OCI-M2 (cell line): Measurements from ENCODE around the gene NDST4.

Experiments used
- DNase-seq: peaks from one replicate; lab custom pipeline; 2025; ENCODE audit not compliant: unreplicated experiment; lab: John Stamatoyannopoulos, UW

NDST4 gene

GRCh38 chr4:114911111-114911510 is 202.3 kb downstream of the NDST4 start:
- DNase-seq = no peak

DNA sequence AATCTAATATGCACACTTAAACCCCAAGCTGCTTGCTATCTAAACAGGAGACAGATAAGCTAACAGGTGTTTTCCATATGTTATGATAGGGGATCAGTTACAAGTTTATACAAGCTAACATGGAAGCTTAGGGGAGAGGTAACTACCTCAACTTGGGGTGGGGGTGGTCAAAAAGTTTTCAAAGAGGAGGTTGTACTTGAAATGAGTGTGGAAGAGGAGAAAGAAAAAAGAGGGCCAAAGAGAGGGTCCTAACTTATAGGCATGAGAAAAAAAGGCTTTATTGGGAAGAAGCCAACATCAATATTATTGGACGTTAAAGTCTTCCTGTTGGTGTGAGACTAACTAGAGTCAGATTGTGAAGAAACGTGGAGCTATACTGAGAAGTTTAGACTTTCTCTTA is 205.9 kb downstream of the NDST4 start:
- DNase-seq = no peak

DNA sequence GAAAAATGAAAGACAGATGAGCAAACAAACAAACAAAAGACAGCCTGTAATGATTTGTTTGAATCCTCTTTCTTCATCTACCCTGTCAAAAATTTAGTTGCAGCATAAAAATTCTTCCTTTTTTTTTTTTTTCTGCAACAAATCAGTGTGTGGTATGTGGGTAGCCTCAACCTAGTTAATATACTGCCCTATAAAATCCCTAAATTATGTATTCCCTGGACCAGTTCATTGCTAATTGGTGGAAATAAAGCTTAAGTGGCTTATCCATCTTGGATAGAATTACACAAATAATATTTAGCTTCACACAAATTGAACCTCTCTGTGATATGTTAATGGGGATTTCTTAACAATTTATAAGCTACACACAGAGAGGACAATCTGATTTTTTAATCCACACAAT is 208.4 kb downstream of the NDST4 start:
- no peak for DNase-seq

GRCh38 chr4:114900934-114901333 is 212.5 kb downstream of the NDST4 start:
- DNase-seq = no peak

DNA sequence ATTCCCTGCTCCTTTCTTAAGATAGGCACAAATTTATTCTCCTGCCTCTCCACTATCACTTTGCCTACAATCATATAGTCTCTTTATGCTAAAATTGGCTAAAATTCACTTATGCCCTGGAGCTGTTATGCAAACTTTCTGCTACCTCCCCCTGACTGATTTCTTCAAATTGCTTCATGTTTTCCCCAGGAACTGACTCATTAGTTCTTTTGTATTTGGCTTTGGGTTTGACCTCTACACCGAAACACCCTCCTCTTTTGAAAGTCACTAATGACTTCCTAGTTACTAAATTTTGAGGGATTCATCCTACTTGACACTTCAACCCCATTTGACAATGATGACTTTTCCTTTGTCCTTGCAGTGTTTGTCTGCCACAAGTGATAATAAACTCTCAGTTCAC is 222.6 kb downstream of the NDST4 start:
- no peak for DNase-seq

DNA sequence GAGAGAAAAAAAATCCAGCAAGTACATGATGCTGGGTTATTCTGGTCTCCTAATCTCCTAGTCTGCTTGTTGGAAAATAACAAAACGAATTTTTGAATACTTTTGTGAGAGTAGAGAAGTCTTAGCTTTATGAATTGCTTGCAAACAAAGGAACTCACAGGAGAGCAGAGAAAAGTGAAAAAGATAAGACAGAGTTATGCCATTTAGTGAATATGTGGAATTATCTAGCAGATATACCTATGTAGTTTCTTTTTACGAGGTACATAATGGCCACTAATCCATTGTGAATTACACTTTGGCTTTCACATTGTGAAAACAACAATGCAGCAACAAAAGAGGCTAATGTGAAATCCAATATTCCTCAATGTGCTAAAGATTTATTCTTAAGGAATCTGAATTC is 226.7 kb downstream of the NDST4 start:
- DNase-seq = no peak

GRCh38 chr4:114883641-114884040 is 229.8 kb downstream of the NDST4 start:
- no peak for DNase-seq

DNA sequence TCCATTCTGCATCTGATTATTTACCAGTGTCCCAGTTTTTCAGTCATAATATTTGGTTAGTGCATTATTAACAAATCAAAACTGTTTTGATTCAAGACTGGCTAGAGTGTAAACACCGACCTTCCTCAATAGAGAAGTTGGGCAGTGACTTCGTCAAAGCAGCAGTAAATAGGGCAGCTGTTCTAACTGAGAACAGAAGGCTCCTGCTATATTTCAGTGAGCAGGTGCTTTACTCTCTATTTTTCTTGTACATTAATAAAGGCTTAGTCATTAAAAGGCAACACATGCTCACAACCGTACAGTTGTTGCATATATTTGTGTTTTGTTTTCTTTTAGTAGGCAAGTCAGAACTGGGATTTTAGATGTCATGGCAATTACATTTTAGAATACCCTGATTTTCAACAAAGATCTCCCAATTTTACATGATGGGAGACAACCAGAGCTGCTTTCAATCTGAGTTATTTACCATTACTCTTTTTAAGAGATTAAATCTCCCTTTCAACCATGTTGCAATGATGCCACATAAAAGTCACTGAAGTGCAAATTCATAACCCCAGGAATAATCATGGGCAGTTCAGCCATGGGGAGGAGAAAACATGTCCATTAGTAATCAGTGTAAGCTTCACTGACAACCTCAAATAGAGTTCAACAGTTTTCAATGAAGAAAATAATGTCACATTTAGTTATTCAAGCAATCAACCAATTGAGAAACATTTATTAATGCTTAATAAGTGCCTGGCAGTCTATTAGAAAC is 233.3 kb downstream of the NDST4 start:
- no peak for DNase-seq

DNA sequence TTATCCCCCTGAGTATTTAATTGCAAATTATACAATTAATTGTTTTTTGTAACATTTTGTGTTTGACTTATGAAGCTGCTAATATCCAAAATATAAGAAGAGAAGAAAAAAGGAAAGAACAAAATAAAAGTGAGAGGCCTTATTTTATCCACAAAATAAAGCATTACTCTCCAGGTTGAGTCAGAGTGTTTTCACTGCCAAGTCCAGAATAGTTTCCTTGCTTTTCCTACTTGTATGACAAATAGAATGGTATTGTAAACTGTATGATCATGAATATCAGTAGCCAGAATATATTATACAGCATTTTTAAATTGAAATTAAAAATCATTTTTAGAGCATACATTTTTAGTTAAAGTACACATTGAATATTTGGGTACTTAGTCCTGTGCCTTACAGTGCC is 237.8 kb downstream of the NDST4 start:
- no peak for DNase-seq

- DNase-seq = no peak
Observed at GRCh38 chr4:114874321-114874720, 239.1 kb downstream of the NDST4 start.

DNA sequence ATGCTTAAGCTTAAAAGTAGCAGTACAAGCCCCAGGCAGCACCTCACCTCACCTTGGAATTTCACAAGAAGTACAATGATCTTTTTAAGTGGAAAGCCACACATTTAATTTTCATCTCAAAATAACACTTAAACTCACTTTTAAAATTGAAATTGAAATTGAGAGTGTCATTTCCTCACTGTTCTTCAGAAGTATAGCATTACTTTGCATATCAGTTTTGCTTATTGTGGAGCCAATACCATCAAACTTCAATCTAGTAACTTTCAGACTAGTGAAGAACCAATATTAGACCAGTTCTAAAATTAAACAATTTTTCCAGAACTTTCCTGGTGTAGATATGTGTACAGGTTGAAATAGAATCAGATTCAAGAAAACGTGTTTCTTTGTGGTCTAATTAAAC is 242.4 kb downstream of the NDST4 start:
- DNase-seq = no peak

GRCh38 chr4:114866901-114867670 is 246.3 kb downstream of the NDST4 start:
- DNase-seq = no peak

GRCh38 chr4:114864060-114864459 is 249.4 kb downstream of the NDST4 start:
- no peak for DNase-seq

GRCh38 chr4:114860786-114861185 is 252.6 kb downstream of the NDST4 start:
- no peak for DNase-seq

DNA sequence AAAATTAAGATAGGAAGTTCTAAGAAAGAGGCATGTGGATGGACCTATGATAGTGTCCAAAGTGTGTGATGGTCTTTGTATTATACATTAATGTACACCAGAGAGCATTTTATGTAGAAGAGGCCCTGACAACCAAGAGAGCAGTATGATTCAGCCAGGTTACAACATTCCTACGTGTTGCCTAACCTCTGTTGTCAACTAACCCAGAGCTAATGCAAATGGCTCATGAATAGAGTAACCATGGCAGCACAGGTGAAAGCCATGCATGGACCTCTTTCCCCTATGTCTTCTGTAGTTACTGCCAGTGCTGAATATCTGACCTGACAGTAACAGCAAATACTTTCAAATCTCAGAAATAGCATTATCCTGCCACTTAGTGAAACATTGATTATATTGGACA is 255.6 kb downstream of the NDST4 start:
- no peak for DNase-seq

- DNase-seq = no peak
Observed at GRCh38 chr4:114839986-114840385, 273.4 kb downstream of the NDST4 start.

DNA sequence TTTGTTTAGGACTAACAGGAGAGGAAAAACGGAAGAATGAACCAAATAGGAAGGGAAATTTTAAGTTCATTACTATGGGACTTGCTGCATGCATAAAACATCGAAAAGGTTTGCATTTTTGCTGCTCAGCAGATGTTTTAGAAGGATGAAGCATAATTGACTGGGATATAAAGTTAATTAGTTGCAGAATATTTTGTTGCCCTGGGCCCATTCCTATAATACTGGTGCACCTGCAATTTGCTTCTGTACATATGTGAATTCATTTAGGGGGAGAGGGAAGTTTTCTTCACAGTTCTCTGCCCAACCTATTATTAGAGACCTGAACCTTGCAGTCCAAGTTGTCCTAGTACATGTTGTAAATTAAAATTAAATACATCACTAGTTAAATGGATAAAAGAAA is 282.8 kb downstream of the NDST4 start:
- DNase-seq = no peak

DNA sequence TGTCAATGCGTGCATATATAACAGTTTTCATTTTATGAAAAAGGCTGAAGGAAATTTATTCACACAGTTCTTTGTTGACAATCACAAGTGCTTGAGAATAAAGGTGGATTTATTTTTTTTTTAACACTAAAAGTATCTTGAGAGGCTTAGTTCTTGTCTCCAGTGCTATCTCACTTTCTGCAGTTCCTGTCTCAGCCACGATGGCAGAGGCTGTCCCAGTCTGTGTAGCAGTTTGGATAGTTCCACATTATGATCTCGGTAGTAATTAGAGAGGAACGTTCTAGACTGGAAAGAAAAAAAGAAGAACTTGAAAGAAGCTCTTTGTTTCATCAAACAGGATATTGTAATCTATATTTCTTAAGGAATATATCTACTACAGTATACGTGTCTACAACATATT is 285.8 kb downstream of the NDST4 start:
- peak; percentile 9 for DNase-seq

- no peak for DNase-seq
Observed at GRCh38 chr4:114815760-114816159, 297.7 kb downstream of the NDST4 start.

DNA sequence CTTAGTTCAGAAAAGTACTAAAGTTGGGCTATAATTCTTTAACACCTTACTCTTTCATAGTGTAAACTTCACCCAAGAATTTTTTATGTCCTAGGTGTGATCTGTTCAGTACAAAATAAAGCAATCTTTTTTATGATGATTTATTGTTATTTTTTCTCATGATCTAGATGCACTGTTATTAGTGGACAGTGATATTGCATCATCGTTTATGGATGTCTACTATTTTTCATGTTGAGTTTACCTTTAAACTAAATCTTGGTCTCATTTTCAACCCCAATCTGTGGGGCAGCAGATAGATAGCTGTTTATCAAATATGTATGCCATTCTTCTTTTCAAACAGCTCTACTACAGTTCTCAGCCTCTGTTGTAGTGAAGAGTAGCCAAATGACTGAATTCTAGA is 299.5 kb downstream of the NDST4 start:
- no peak for DNase-seq

GRCh38 chr4:114811564-114812301 is 301.7 kb downstream of the NDST4 start:
- DNase-seq = no peak
